NCI-H226 (cell line): ENCODE results near the gene JADE2.

Experiments
- DNase-seq: peaks from one replicate; pipeline ENCODE4 v3.0.0-alpha.2; 2015

Gene JADE2

GRCh38 chr5:134533115-134533815, 7.8 kb downstream of the JADE2 start:
- no peak for DNase-seq

GRCh38 chr5:134534058-134534725, 8.7 kb downstream of the JADE2 start:
- DNase-seq, result no peak

- no peak for DNase-seq
Measured at GRCh38 chr5:134534726-134535110, 9.2 kb downstream of the JADE2 start.

- DNase-seq, result no peak
Measured at GRCh38 chr5:134536876-134537275, 11.4 kb downstream of the JADE2 start.

GRCh38 chr5:134537297-134537696, 11.8 kb downstream of the JADE2 start:
- DNase-seq, result no peak

- no peak for DNase-seq
Measured at GRCh38 chr5:134538296-134538695, 12.8 kb downstream of the JADE2 start.

GRCh38 chr5:134539732-134540131, 14.3 kb downstream of the JADE2 start:
- no peak for DNase-seq

- DNase-seq, result no peak
Measured at GRCh38 chr5:134540747-134541733, 15.6 kb downstream of the JADE2 start.

- peak; percentile 47 for DNase-seq
Measured at GRCh38 chr5:134541736-134542376, 16.4 kb downstream of the JADE2 start.

- no peak for DNase-seq
Measured at GRCh38 chr5:134543820-134544614, 18.5 kb downstream of the JADE2 start.

- DNase-seq, result no peak
Measured at GRCh38 chr5:134545070-134545868, 19.8 kb downstream of the JADE2 start.

GRCh38 chr5:134547066-134547465, 21.6 kb downstream of the JADE2 start:
- no peak for DNase-seq

GRCh38 chr5:134547579-134547978, 22.1 kb downstream of the JADE2 start:
- peak; percentile 78 for DNase-seq

GRCh38 chr5:134547999-134548658, 22.7 kb downstream of the JADE2 start:
- DNase-seq, result no peak

GRCh38 chr5:134549714-134550113, 24.2 kb downstream of the JADE2 start:
- peak; percentile 47 for DNase-seq

- DNase-seq, result peak; percentile 26
Measured at GRCh38 chr5:134550271-134551214, 25.1 kb downstream of the JADE2 start.

GRCh38 chr5:134551901-134552300, 26.4 kb downstream of the JADE2 start:
- peak; percentile 50 for DNase-seq

- DNase-seq, result peak; percentile 95
Measured at GRCh38 chr5:134552301-134552700, 26.8 kb downstream of the JADE2 start.

- peak; percentile 81 for DNase-seq
Measured at GRCh38 chr5:134552716-134553115, 27.2 kb downstream of the JADE2 start.
